Esophagus squamous epithelium (tissue), 5 donors: ENCODE results near the gene FGD4. TPM values are rescaled to one million over a fixed set of nuclear protein-coding genes. Genes with fewer than 3 reads are reported as not detected.

Experiments
- DNase-seq: peaks from one replicate; lab custom pipeline; 2025; lab: John Stamatoyannopoulos, UW
- H3K27ac ChIP-seq, 4 donors: fragments of 200-600 bp; sonication (generic); one replicate each; pipeline ENCODE4 v1.5.1; 2016 to 2019; ENCODE audit warnings: mild to moderate bottlenecking in 1 of 4
- H3K27me3 ChIP-seq, 4 donors: fragments of 200-600 bp; sonication (generic); 1 replicate in 3 of 4; 2 replicates in 1 of 4; pipeline versions ENCODE4 v1.5.1 to v1.6.0; 2017 to 2021; ENCODE audit warnings: antibody characterized with exemption in 1 of 4
- H3K36me3 ChIP-seq, 3 donors: fragments of 200-600 bp; sonication (generic); one replicate each; pipeline ENCODE4 v1.5.1; 2016 to 2019
- H3K4me1 ChIP-seq, 3 donors: fragments of 200-600 bp; sonication (generic); one replicate each; pipeline ENCODE4 v1.5.1; 2017 to 2019
- H3K4me3 ChIP-seq, 4 donors: fragments of 200-600 bp; sonication (generic); 1 replicate in 3 of 4; 2 replicates in 1 of 4; pipeline ENCODE4 v1.5.1; 2016 to 2019; ENCODE audit warnings: mild to moderate bottlenecking in 2 of 4, moderate library complexity in 1 of 4
- H3K9me3 ChIP-seq, 3 donors: fragments of 200-600 bp; sonication (generic); one replicate each; pipeline ENCODE4 v1.5.1; 2016 to 2019
- CTCF ChIP-seq, 6 experiments: fragments of 450-650 bp in 4 of 6; fragments of 200-600 bp in 2 of 6; sonication (generic) in 2 of 6; IDR thresholded peaks; one replicate each; pipeline ENCODE4 v1.5.1; 2016 to 2019; ENCODE audit warnings: antibody characterized with exemption in 6 of 6, mild to moderate bottlenecking in 4 of 6, moderate library complexity in 4 of 6
- POLR2A ChIP-seq, 4 donors: fragments of 450-650 bp; IDR thresholded peaks; one replicate each; pipeline ENCODE4 v1.6.1; 2017; ENCODE audit warnings: antibody characterized with exemption in 4 of 4, mild to moderate bottlenecking in 4 of 4, moderate library complexity in 3 of 4
- WGBS, 2 donors: methylation state at CpG; one replicate each; pipeline ENCODE4 v1.1.5; 2018; 5-methylcytosine and 5-hydroxymethylcytosine counted together
- intact Hi-C: fragments of 100-400 bp; cut with DNase I; formaldehyde crosslinking; loops from one replicate; pipeline ENCODE4 v1.15.0; 2022
- total RNA-seq, 4 donors: library from RNA; depleted of rRNA; stranded (reverse); fragments of >200 nt; gene quantifications; one replicate each; pipeline ENCODE4 v1.1.0, GENCODE V29; 2016
- donor health status: DM: yes; HTN: yes; CAD: no.

FGD4 gene
- total RNA-seq, 4 donors from 2014 or later = 17.0 to 49.8 (median 25.6) TPM

DNA sequence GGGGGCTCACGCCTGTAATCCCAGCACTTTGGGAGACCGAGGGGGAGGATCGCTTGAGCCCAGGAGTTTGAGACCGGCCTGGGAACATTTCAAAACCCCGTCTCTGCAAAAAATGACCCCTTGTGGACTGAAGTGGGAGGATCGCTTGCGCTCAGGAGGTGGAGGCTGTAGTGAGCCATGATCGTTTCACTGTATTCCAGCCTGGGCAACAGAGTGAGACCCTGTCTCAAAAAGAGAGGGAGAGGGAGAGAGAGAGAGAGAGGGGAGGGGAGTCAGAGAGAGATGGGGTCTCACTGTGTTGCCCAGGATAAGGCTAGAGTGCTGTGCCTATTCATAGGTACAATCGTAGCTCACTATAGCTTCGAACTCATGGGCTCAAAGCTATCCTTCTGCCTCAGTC lies 2.8 kb downstream of the FGD4 start:
- no peaks in the 10 kb centered on the region for H3K36me3 ChIP-seq
- no peak for DNase-seq
- 85 to 99% methylated on average over 3 to 7 of the region's 10 CpGs for WGBS, 2 donors
- peaks cover 0 to 10% (median 0%) of the 10 kb centered on the region in 4 donors for H3K27me3 ChIP-seq
- peaks cover 5 to 50% (median 9%) of the 10 kb centered on the region in 3 donors for H3K4me1 ChIP-seq
- TF ChIP-seq CTCF (IDR thresholded peaks at IDR 0.05) (no peak), POLR2A (IDR thresholded peaks at IDR 0.05) (no peak)
- H3K9me3 ChIP-seq = no peaks in the 10 kb centered on the region
- H3K27ac ChIP-seq = no peak overlapping the region
- intact Hi-C loops = no loop called here
- H3K4me3 ChIP-seq = no peak overlapping the region

- Histone ChIP-seq H3K27me3 (peaks cover 0 to 10% (median 0%) of the 10 kb centered on the region in 4 donors), H3K27ac (no peak overlapping the region), H3K9me3 (no peaks in the 10 kb centered on the region), H3K4me1 (peaks cover 5 to 50% (median 9%) of the 10 kb centered on the region in 3 donors), H3K36me3 (no peaks in the 10 kb centered on the region), H3K4me3 (no peak overlapping the region)
- TF ChIP-seq POLR2A (IDR thresholded peaks at IDR 0.05) (no peak), CTCF (IDR thresholded peaks at IDR 0.05) (no peak)
- WGBS, 2 donors = 8 to 12% methylated on average over 1 of the region's 1 CpG
- intact Hi-C loops = no loop called here
- no peak for DNase-seq
Measured at GRCh38 chr12:32402946-32403345, 3.6 kb downstream of the FGD4 start.

- intact Hi-C loops = no loop called here
- no peak for DNase-seq
- TF ChIP-seq CTCF (IDR thresholded peaks at IDR 0.05) (no peak), POLR2A (IDR thresholded peaks at IDR 0.05) (no peak)
- H3K9me3 ChIP-seq = no peaks in the 10 kb centered on the region
- WGBS, 2 donors = 86 to 92% methylated on average over 3 of the region's 3 CpGs
- H3K4me1 ChIP-seq = peaks cover 0 to 13% (median 0%) of the 10 kb centered on the region in 3 donors
- H3K4me3 ChIP-seq = no peak overlapping the region
- no peaks in the 10 kb centered on the region for H3K27me3 ChIP-seq
- H3K36me3 ChIP-seq = peaks cover 0 to 15% (median 4%) of the 10 kb centered on the region in 3 donors
- H3K27ac ChIP-seq = no peak overlapping the region
Measured at GRCh38 chr12:32407795-32408194, 8.4 kb downstream of the FGD4 start.

GRCh38 chr12:32413412-32413811 lies 14.1 kb downstream of the FGD4 start:
- WGBS, 2 donors = 65 to 72% methylated on average over 3 of the region's 3 CpGs
- TF ChIP-seq POLR2A (IDR thresholded peaks at IDR 0.05) (no peak), CTCF (IDR thresholded peaks at IDR 0.05) (no peak)
- H3K4me3 ChIP-seq = no peak overlapping the region
- H3K4me1 ChIP-seq = no peaks in the 10 kb centered on the region
- H3K36me3 ChIP-seq = peaks cover 0 to 22% (median 4%) of the 10 kb centered on the region in 3 donors
- H3K27me3 ChIP-seq = no peaks in the 10 kb centered on the region
- intact Hi-C loops = no loop called here
- DNase-seq = no peak
- H3K27ac ChIP-seq = no peak overlapping the region
- H3K9me3 ChIP-seq = no peaks in the 10 kb centered on the region

- peaks cover 0 to 23% (median 7%) of the 10 kb centered on the region in 3 donors for H3K4me1 ChIP-seq
- no peak overlapping the region for H3K4me3 ChIP-seq
- no peak for TF ChIP-seq CTCF (IDR thresholded peaks at IDR 0.05)
- TF ChIP-seq POLR2A (IDR thresholded peaks at IDR 0.05) = no peak
- DNase-seq = no peak
- intact Hi-C loops = no loop called here
- no peaks in the 10 kb centered on the region for H3K9me3 ChIP-seq
- 93 to 95% methylated on average over 4 to 5 of the region's 5 CpGs for WGBS, 2 donors
- H3K27ac ChIP-seq = no peak overlapping the region
- H3K27me3 ChIP-seq = no peaks in the 10 kb centered on the region
- H3K36me3 ChIP-seq = peaks cover 0 to 7% (median 0%) of the 10 kb centered on the region in 3 donors
Measured at GRCh38 chr12:32418221-32418620, 18.9 kb downstream of the FGD4 start.
